GM18873 (cell line): ENCODE results near the gene STRA6.

Source experiments
- ATAC-seq: cut with Tn5 transposase; IDR thresholded peaks from one replicate; pipeline ENCODE4 v1.9.1; 2021; ENCODE audit warnings: mild to moderate bottlenecking, moderate library complexity, moderate number of reproducible peaks; ENCODE audit not compliant: unreplicated experiment, low FRiP score

STRA6 gene

GRCh38 chr15:74202452-74203401, at the start of gene STRA6:
STRA6 (minus strand) TSS chr15:74202787; CDS start chr15:74202267, 520 bp downstream.
- no peak for ATAC-seq

- ATAC-seq = no peak
Observed at GRCh38 chr15:74252291-74252690, 49.7 kb upstream of the STRA6 start.

GRCh38 chr15:74251131-74251811, 48.7 kb upstream of the STRA6 start:
- no peak for ATAC-seq

- no peak for ATAC-seq
Observed at GRCh38 chr15:74250266-74250665, 47.7 kb upstream of the STRA6 start.

GRCh38 chr15:74245342-74245931, 42.9 kb upstream of the STRA6 start:
- ATAC-seq = no peak

- ATAC-seq = no peak
Observed at GRCh38 chr15:74244822-74245341, 42.3 kb upstream of the STRA6 start.

GRCh38 chr15:74243431-74243830, 40.8 kb upstream of the STRA6 start:
- no peak for ATAC-seq

- no peak for ATAC-seq
Observed at GRCh38 chr15:74242441-74243185, 40.0 kb upstream of the STRA6 start.

- ATAC-seq = no peak
Observed at GRCh38 chr15:74240897-74241614, 38.5 kb upstream of the STRA6 start.

- ATAC-seq = no peak
Observed at GRCh38 chr15:74240002-74240568, 37.5 kb upstream of the STRA6 start.

- ATAC-seq = no peak
Observed at GRCh38 chr15:74239051-74239705, 36.6 kb upstream of the STRA6 start.

- ATAC-seq = no peak
Observed at GRCh38 chr15:74235962-74236361, 33.4 kb upstream of the STRA6 start, which contains the start of gene CCDC33. CCDC33 (plus strand) TSS chr15:74236326; CDS start chr15:74236720, 394 bp downstream.

- ATAC-seq = no peak
Observed at GRCh38 chr15:74234598-74234875, 31.9 kb upstream of the STRA6 start.

GRCh38 chr15:74233851-74234597, 31.4 kb upstream of the STRA6 start:
- ATAC-seq = no peak

GRCh38 chr15:74233373-74233772, 30.8 kb upstream of the STRA6 start:
- no peak for ATAC-seq

- ATAC-seq = no peak
Observed at GRCh38 chr15:74231475-74231874, 28.9 kb upstream of the STRA6 start.

GRCh38 chr15:74229686-74230085, 27.1 kb upstream of the STRA6 start:
- no peak for ATAC-seq

- ATAC-seq = no peak
Observed at GRCh38 chr15:74228723-74229081, 26.1 kb upstream of the STRA6 start.
